Hepatocyte (in vitro differentiated cells): ENCODE results near the gene DIAPH1. TPM values are rescaled to one million over a fixed set of nuclear protein-coding genes. Genes with fewer than 3 reads are reported as not detected.

ENCODE experiments used
- DNase-seq: peaks from one replicate; pipeline ENCODE4 v3.0.0-alpha.2; 2016; ENCODE audit warnings: low spot score
- H2AFZ ChIP-seq: fragments of 200-600 bp; sonication (generic); 2 replicates; pipeline ENCODE4 v1.6.0; 2016; ENCODE audit warnings: antibody characterized with exemption, mild to moderate bottlenecking
- H3K27ac ChIP-seq: fragments of 200-600 bp; sonication (generic); 2 replicates; pipeline ENCODE4 v1.5.1; 2016; ENCODE audit warnings: mild to moderate bottlenecking
- H3K27me3 ChIP-seq: fragments of 200-600 bp; sonication (generic); 2 replicates; pipeline ENCODE4 v1.6.1; 2016
- H3K36me3 ChIP-seq: fragments of 200-600 bp; sonication (generic); replicated peaks from 2 replicates; pipeline ENCODE4 v1.5.1; 2016; ENCODE audit warnings: low read depth; ENCODE audit not compliant: insufficient read depth
- H3K4me1 ChIP-seq: fragments of 200-600 bp; sonication (generic); 2 replicates; pipeline ENCODE4 v1.5.1; 2016; ENCODE audit warnings: mild to moderate bottlenecking, moderate library complexity; ENCODE audit not compliant: insufficient read depth
- H3K4me2 ChIP-seq: fragments of 200-600 bp; sonication (generic); 2 replicates; pipeline ENCODE4 v1.6.0; 2016
- H3K4me3 ChIP-seq: fragments of 200-600 bp; sonication (generic); 2 replicates; pipeline ENCODE4 v1.5.1; 2016; ENCODE audit warnings: mild to moderate bottlenecking
- H3K79me2 ChIP-seq: fragments of 200-600 bp; sonication (generic); 2 replicates; pipeline ENCODE4 v1.6.0; 2017; ENCODE audit warnings: mild to moderate bottlenecking
- H3K9me2 ChIP-seq: fragments of 200-600 bp; sonication (generic); replicated peaks from 2 replicates; pipeline ENCODE4 v1.6.0; 2017; ENCODE audit warnings: mild to moderate bottlenecking; ENCODE audit not compliant: insufficient read depth
- H3K9me3 ChIP-seq: fragments of 200-600 bp; sonication (generic); 2 replicates; pipeline ENCODE4 v1.5.1; 2016; ENCODE audit warnings: low read depth, mild to moderate bottlenecking
- H4K20me1 ChIP-seq: fragments of 200-600 bp; sonication (generic); 2 replicates; pipeline ENCODE4 v1.6.0; 2016; ENCODE audit warnings: mild to moderate bottlenecking; ENCODE audit not compliant: insufficient read depth, poor library complexity, severe bottlenecking
- EZH2 ChIP-seq: fragments of 200-600 bp; sonication (generic); IDR thresholded peaks from 2 replicates; pipeline ENCODE4 v1.6.1; 2016; ENCODE audit warnings: antibody characterized with exemption, mild to moderate bottlenecking, borderline replicate concordance
- EZH2phosphoT487 ChIP-seq: fragments of 200-600 bp; sonication (generic); IDR thresholded peaks from one replicate; pipeline ENCODE4 v1.6.1; 2018; ENCODE audit warnings: antibody characterized with exemption, mild to moderate bottlenecking, low read depth, moderate library complexity; ENCODE audit not compliant: unreplicated experiment, severe bottlenecking
- WGBS: methylation state at CpG from one replicate; pipeline ENCODE4 v1.1.6; 2016; ENCODE audit warnings: low lambda C conversion rate; ENCODE audit errors: missing lambda C conversion rate; 5-methylcytosine and 5-hydroxymethylcytosine counted together
- polyA plus RNA-seq: library from polyadenylated mRNA; unstranded; fragments of >200 nt; fragmentation: Nextera tagmentation; extraction: Ambion mirVana; gene quantifications from 2 replicates; pipeline ENCODE4 v1.2.1, GENCODE V29; 2016
- total RNA-seq: library from RNA; depleted of rRNA; stranded (reverse); fragments of >200 nt; gene quantifications from 2 replicates; pipeline ENCODE4 v1.2.3, GENCODE V29; 2014
- TF ChIP-seq, protein P1 (sequence below): fragments of 200-600 bp; sonication (generic); IDR thresholded peaks from 2 replicates; pipeline ENCODE4 v1.5.1; 2016; ENCODE audit warnings: antibody characterized with exemption, mild to moderate bottlenecking; ENCODE audit not compliant: poor library complexity

Gene DIAPH1
- total and polyA plus RNA-seq, 2 experiments from 2014 or later: 56.6 to 62.4 TPM

DNA sequence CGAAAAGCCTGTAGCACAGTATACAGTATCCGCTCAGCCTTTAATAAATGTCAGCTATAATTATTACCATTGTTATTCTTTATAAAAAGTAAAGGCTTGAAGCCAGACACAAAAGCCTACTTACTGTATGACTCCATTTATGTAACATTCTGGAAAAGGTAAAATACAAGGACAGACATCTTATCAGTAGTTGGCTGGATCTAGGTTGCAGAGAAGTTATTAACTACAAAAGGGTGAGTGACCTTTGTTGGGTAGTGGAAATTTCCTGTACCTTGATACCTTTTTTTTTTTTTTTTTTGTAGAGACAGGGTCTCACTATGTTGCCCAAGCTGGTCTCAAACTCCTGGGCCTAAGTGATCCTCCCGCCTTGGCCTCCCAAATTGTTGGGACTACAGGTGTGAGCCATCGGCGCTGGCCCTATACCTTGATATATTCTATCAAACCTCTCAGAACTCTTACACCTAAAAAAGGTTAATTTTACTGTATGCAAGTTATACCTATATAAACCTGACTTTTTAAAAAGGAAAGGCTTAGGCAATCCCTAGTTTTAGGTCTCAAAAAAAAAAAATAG lies 11.9 kb upstream of the DIAPH1 start:
- Histone ChIP-seq H3K79me2 (peaks cover 55% of the 10 kb centered on the region), H3K9me2 (no peaks in the 10 kb centered on the region), H4K20me1 (peaks cover 7% of the 10 kb centered on the region), H3K4me2 (no peak overlapping the region), H2AFZ (no peak overlapping the region), H3K27ac (no peak overlapping the region), H3K27me3 (no peaks in the 10 kb centered on the region), H3K4me3 (no peak overlapping the region), H3K9me3 (no peaks in the 10 kb centered on the region), H3K36me3 (no peaks in the 10 kb centered on the region), H3K4me1 (peaks cover 7% of the 10 kb centered on the region)
- DNase-seq: no peak
- no peak for TF ChIP-seq EZH2
- no peak for TF ChIP-seq EZH2phosphoT487
- TF ChIP-seq, protein P1, sequence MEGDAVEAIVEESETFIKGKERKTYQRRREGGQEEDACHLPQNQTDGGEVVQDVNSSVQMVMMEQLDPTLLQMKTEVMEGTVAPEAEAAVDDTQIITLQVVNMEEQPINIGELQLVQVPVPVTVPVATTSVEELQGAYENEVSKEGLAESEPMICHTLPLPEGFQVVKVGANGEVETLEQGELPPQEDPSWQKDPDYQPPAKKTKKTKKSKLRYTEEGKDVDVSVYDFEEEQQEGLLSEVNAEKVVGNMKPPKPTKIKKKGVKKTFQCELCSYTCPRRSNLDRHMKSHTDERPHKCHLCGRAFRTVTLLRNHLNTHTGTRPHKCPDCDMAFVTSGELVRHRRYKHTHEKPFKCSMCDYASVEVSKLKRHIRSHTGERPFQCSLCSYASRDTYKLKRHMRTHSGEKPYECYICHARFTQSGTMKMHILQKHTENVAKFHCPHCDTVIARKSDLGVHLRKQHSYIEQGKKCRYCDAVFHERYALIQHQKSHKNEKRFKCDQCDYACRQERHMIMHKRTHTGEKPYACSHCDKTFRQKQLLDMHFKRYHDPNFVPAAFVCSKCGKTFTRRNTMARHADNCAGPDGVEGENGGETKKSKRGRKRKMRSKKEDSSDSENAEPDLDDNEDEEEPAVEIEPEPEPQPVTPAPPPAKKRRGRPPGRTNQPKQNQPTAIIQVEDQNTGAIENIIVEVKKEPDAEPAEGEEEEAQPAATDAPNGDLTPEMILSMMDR: no peak
- 91% methylated on average over 5 of the region's 5 CpGs for WGBS

DNA sequence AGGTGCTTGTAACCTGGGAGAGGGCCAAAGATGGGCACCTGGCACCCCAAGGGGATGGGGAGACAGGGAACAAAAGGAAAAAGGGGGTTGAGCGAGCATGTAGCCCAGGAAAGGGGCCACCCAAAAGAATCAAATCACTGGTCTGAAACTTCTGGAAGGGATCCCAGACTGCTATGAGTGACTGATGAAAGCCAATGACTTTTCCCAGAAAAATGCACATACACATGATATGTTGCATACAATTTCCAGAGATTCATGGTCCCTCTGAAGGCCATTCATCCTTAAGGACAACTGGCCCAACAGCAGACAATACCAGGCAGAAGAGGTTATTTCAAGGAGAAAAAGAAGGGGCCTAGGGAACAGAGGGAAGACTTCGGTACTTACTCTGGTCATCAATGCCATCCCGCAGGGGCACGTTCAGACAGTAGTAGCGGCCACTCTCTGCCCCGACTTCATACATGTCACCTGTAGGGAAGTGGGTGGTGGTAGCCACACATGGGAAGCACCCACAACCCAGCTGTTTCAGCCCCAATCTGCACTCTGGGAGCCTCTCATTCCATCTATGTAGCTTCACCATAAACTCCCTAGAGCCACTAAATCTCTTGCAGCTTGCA lies 9.5 kb upstream of the DIAPH1 start:
- H2AFZ ChIP-seq: no peak overlapping the region
- WGBS: 96% methylated on average over 6 of the region's 6 CpGs

DNA sequence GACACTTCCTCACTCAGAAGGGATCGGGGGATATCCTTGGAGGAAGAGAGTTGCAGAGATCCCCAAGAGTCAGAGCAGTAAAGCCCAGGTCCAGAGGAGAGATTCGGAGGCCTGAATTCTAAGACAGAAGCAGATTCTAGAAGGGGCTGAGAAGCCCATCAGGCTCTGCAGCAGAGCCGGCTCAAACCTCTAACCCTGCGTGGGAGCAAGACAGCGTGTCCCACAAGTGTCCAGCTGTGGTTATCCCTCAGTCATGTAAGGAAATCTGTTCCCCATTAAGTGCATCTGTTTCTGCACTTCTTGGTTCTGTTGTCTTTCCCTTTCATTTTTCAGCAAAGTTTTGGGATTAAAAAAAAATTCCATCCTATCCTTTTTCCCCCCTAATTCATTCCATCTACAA lies 4.8 kb upstream of the DIAPH1 start:
- no peak for TF ChIP-seq EZH2
- no peaks in the 10 kb centered on the region for H3K4me1 ChIP-seq
- H4K20me1 ChIP-seq: no peaks in the 10 kb centered on the region
- no peak for DNase-seq
- no peaks in the 10 kb centered on the region for H3K27me3 ChIP-seq
- H3K9me2 ChIP-seq: no peaks in the 10 kb centered on the region
- H2AFZ ChIP-seq: no peak overlapping the region
- no peak overlapping the region for H3K4me2 ChIP-seq
- H3K79me2 ChIP-seq: no peaks in the 10 kb centered on the region
- H3K36me3 ChIP-seq: no peaks in the 10 kb centered on the region
- 54% methylated on average over 5 of the region's 5 CpGs for WGBS
- H3K27ac ChIP-seq: no peak overlapping the region
- no peaks in the 10 kb centered on the region for H3K9me3 ChIP-seq
- H3K4me3 ChIP-seq: no peak overlapping the region

More for the DNA sequence above, 9.5 kb upstream of the DIAPH1 start:
- DNase-seq: no peak
- Histone ChIP-seq H3K27me3 (no peaks in the 10 kb centered on the region), H3K4me3 (no peak overlapping the region), H3K4me1 (no peaks in the 10 kb centered on the region), H3K4me2 (no peak overlapping the region), H3K9me3 (no peaks in the 10 kb centered on the region), H3K27ac (no peak overlapping the region), H3K9me2 (no peaks in the 10 kb centered on the region), H4K20me1 (no peaks in the 10 kb centered on the region), H3K79me2 (peaks cover 31% of the 10 kb centered on the region), H3K36me3 (no peaks in the 10 kb centered on the region)
- TF ChIP-seq EZH2phosphoT487 (no peak), EZH2 (no peak)
- TF ChIP-seq, protein P1: no peak

DNA sequence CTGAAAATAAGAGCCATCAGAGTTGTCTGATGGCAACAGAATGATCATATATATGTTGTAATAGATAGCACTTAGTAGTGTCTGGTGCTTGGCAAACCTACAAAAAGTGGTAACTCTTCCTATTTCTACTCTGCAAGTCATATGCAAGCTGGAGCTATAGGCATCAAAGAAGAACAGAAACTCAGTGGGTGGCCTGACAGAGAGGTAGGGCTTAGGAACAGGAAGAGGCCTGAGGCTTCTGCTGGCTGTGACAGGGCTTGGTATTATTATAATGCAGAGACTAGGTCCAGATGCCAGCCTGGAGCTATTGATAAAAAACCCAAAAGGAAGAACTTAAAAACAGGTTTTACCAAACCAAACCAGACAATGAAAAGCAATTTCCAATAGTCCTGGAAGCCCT lies 4.4 kb upstream of the DIAPH1 start:
- Histone ChIP-seq H3K27me3 (no peaks in the 10 kb centered on the region), H3K36me3 (no peaks in the 10 kb centered on the region), H3K4me2 (no peak overlapping the region), H3K27ac (no peak overlapping the region), H3K4me1 (no peaks in the 10 kb centered on the region), H3K79me2 (no peaks in the 10 kb centered on the region), H3K9me3 (no peaks in the 10 kb centered on the region), H3K9me2 (no peaks in the 10 kb centered on the region), H3K4me3 (no peak overlapping the region), H4K20me1 (no peaks in the 10 kb centered on the region), H2AFZ (no peak overlapping the region)
- TF ChIP-seq EZH2: no peak
- no peak for DNase-seq
